COLO668 (cell line): Measurements from ENCODE around the gene TRAPPC3L.

ENCODE experiments used
- DNase-seq: peaks from one replicate; lab custom pipeline; 2025; ENCODE audit not compliant: unreplicated experiment; lab: John Stamatoyannopoulos, UW

The TRAPPC3L gene

DNA sequence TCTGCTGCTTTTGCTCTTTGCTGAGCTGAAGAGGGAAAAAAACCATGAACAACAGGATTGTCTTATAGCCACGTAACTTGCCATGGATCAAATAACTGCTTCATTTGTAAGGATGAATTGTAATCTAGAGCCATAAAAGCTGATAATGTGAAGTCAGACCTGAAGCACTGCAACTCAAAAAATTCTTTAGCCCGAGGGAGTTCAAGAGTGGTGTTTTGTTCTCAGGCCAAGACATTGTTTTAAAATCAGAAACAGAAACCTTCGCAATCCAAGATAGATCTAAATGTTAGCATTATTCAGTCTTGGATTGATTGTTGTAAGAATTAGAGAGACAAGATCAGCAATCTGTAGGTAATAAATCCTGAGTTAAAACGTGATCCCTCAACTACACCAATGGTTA is at the start of gene TRAPPC3L:
Gene TRAPPC3L (minus strand): TSS at position 34 of the 400 bp plus-strand sequence. CDS start 170 bp downstream, outside the sequence.
- DNase-seq, result no peak

DNA sequence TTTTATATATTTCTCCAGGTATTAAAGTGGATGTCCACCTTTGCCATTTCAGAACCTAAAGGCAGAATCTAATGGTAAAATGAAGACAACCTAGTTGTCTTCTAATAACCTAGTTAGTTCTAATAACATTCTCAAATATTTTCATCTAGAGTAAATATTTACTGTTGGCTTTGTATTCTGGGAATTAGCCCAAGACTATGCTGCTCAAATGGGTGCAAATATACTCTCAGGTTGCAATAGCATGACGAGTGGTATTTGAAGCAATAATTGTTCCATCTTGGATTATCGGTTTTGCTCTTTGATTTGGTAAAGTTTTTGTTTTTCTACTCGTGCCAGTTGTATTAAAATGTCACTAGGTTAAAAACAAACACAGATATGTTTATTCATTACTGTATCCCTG is 49.8 kb upstream of the TRAPPC3L start:
- DNase-seq, result no peak

DNA sequence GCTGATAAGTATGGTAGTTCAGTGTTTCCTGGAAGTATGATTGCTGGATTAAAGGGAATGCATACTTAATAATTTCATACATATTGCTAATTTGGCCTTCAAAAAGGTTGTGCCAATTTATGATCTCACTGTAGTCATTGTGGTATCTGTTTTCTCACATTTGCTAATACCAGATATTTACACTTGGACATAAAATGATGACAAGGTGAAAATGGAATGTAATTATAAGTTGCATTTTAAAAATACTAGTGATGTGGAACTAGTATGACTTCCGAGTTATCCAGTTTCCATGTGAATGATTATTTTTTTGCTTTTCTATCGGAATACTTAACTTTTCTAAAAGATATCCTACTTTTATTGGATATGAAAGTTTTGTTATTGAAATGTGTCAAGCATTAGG is 41.3 kb upstream of the TRAPPC3L start:
- no peak for DNase-seq

DNA sequence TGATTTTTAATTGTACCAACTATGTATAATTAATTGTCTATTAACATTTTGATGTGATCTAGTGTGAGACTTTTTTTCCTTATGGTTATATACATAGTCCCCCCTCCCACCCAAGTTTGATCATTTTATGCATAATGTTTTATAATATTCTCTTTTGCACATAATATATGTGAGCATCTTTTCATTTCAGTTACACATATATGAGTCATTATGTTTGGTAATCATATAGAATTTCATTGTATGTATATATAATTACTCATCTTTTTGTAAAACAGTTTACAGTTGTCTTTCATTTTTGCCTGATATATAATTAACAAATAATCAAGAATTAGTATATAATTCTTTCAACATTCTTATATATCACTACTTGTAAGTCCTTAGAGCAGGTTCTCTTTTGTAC is 40.8 kb upstream of the TRAPPC3L start:
- DNase-seq, result no peak

DNA sequence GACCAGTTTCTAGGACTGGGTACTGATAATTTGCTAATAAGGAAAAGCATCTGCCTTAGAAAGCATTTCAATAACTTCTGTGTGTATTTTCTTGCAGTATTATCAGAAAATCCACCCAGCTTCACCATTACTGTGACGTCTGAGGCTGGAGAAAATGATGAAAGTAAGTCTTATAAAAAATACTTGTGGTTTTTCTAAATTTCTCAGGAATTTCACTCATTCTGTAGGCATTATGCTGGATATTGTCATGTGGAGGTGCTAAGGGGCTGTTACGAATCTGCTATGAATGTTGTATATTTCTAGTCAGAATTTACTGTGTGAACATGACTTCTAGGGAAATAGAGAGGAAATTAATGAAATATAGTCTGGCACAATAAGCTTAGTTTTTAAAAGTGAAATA is 34.7 kb upstream of the TRAPPC3L start:
- DNase-seq, result no peak

DNA sequence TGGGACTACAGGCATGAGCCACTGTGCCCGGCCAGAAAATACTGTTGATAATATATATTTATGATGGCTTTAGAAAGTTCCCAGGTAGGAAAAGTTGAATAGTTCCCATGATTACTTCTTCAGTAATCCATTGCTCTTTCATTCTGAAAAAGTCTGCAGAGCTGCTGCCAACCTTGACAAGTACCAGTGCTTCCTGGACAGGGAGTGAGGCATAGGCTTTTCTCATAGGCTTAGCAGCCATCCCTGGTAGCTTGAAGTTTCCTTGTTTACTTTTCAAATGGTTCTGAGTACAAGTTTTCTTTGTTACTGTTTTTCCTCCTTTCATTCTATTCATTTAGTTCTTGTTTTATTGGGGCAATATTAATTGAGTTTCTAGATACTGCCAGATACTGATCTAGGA is 33.7 kb upstream of the TRAPPC3L start:
- no peak for DNase-seq

DNA sequence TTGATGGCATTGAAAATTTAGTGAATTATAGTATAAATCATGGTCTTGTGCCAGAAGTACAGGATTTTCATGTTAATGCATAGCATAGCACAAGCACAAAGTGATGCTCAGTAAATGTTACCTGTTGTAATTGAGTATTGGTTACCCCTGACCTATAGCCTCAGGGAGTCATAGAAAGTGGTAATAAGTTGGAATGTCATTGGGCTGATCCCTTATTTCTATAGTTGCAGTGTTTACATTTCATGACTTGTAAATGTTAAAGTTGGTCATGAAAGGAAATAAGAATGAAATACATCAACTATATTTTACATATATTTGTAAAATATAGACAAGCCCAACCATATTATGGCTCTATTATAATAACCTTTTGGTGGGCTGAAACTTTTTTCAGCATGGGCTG is 32.9 kb upstream of the TRAPPC3L start:
- no peak for DNase-seq

DNA sequence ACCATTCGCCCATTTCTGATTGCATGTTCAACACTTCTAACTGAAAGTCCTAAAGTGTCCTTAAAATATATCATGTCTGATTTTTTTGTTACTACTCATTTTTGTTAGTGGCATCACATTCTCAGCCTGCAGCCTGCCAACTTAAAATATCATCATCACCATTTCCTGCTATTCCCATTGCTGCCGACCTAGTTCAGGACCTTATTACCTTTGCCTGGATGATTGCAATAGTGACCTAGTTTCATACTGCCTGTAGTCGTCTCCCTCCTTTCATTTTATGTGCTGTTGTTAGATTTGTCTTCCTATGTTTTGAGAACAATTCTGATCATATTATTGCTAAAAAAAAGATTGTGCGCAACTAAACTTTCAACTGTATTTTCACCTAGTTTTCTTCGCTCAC is 32.0 kb upstream of the TRAPPC3L start:
- DNase-seq, result no peak

DNA sequence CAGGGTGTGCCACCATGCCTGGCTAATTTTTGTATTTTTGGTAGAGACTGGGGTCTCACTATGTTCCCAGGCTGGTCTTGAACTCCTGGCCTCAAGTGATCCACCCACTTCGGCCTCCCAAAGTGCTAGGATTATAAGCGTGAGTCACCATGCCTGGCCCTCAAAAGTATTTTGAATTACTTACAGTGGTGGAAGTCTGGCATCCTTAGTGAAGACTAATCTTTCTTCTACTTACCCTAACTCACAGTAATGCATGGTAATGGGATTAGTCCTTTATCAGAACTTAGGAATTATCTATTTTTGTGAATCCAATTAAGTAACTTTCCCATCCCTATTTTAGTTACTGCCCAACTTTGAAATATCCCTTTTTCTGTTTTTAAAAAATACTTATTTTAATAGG is 29.7 kb upstream of the TRAPPC3L start:
- no peak for DNase-seq

DNA sequence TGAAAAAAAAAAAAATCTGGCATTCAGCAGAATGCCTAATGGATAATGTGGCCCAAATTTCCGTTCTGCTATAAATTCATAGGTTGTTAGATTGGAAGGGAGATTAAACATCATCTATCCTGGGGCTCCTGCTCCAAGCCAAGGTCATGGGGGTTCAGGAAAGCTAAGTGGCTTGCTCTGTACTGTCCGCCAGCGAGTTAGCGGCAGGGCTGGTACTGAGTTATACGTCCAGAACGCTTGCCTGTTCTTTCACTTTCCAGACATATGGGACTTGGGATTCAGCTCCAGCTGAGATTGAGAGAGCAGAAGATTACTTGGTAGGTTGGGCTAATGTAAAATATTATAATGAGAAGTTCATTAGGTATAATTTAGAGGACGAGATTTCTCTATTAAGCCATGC is 26.7 kb upstream of the TRAPPC3L start:
- peak; percentile 18 for DNase-seq

DNA sequence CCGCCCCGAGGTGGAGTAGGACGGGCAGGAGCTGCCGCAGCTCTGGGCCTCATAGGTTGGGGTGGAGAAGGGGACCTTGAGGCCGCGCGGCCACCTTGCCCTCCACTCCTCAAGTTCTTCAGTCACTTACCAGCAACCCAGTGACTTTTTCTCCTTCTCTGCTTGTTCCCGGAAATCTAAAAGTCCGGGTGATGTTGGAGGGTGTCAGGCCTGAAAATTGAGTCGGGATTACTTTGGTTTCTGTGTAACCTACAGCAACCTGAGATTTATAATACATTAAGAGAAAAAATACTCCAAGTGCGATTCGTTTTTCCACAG is 26.2 kb upstream of the TRAPPC3L start:
- no peak for DNase-seq

DNA sequence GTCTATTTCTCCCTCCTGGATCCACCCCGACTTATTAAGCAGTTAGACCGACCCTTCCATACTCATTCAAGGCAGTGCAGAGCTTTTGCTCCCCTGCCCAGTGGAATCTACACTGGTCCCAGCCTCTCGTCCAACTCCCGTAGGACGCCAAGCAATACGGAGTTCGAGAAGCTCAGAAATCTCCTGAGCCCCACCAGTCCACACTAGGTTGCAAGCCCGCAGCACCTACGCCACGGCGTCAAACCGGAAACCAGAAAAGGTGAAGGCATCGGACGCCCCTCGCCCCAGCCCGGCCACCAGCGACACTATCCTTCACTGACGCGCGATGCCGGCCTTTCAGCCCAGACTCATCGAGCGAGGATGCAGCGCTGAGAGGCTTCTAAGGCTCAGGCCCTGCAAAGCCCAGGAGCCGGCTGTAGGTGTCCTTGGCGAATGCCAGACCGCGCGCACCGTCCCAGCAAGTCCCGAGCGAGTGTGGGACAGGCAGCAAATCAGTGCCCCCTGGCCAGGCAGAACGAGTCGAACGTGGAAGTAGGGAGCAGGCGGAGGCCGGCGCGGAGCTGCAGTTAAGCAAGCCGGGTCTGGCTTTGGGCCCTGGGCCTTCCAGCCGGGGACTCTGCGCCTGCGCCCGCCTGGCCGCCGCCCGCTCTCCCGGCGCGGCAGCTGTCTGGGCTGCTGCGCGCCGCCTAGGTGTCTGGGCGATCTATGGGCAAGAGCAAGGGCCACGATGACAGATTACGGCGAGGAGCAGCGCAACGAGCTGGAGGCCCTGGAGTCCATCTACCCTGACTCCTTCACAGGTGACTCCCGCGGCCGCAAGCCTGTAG is 25.6 kb upstream of the TRAPPC3L start, which contains the start of gene RWDD1:
Gene RWDD1 (plus strand): TSS at position 649 of the 827 bp plus-strand sequence. CDS start 79 bp downstream, at position 728.
- peak; percentile 95 for DNase-seq

DNA sequence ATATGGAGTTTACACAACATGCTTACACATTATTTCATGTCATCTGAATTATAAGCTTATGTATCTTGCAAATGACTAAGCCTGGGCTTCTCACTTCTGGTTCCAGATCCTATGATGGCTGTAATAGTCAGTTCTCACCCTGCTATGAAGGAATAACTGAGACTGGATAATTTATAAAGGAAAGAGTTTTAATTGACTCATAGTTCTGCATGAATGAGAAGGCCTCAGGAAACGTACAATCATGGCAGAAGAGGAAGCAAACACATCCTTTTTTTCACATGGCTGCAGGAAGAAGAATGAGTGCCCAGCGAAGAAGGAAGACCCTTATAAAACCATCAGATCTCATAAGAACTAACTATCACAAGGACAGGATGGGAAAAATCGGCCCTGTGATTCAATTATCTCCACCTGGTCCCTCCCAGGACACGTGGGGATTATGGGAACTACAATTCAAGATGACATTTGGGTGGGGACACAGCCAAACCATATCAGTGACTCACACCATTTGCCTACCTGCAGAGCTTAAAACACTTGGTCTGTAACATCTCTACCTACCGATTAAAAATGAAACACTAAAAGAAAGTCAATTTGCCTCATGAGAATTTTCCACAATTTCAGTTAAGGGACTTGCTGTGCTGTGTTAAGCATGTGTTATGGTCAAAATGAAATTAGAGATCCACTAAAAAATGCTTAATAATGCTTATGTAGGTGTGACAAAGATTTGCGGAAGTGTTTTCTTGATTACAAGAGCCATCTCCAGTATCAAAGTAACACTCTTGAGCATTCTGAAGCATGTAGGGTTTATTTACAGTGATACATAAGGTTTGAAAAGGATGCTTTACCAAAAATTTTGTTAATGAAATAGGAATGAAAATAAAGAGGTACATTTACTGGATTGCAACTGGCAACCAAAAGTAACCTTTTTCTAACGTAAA is 23.6 kb upstream of the TRAPPC3L start:
- DNase-seq, result no peak

DNA sequence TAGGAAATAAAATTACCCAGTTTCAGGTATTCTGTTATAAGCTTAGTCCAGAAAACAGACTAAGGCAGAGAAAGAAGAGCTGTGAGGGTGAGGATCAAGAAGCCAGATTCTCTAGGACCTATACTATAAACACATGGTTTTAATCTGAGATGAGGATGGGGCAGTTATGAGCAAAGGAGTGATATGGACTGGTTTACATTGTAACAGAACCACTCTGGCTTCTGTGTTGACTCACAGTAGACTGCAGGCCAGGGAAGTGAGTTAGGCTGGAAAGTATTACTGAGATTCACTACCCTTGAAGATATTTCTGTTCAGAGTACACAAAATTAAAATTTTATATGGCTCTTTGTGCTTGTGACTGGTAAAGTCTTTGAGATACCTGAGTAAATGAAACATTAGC is 22.6 kb upstream of the TRAPPC3L start:
- no peak for DNase-seq

DNA sequence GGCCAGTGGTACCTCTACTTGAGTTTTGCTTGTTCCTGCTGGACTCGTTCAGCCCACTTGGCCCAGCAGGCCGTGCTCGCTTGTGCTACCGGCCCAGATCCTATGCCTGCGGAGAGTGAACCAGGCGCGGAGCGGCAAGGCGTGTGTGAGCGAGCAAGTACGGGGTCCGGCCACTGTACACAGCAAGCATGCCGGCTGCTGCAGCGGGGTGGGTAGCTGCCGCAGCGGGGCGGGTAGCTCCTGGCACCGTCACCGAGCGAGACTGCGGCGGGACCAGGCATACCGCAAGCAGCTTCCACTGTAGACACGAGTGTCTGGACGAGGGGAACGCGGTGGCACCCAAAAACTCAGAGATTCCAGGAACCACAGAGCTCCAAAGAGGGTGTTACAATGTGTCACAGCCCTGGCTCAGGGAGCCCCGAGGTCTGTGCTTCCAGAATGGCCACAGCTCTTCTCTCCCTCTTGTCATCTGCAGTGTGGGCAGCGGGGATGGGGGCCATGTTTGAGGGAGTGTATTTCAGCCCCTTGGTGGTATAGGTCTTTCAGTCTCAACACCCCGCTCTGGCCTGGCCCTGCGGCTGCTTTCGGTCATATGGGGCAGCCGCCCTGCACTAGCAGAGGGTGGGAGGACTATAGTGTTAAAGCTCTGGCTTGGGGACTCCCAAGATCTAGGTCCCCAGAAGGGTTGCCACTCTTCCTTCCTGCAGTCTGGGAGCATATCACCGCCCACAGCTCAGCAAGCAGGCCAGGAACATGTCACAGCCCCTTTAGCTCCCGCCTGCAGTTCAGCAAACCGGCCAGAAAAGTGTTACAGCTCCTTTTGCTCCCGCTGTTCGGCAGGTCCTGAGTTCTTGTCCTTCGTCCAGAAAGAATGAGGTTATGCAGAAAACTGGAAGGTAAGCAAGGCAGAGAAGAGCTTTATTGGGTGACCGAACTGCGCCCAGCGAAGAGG is 19.7 kb upstream of the TRAPPC3L start:
- DNase-seq, result no peak

DNA sequence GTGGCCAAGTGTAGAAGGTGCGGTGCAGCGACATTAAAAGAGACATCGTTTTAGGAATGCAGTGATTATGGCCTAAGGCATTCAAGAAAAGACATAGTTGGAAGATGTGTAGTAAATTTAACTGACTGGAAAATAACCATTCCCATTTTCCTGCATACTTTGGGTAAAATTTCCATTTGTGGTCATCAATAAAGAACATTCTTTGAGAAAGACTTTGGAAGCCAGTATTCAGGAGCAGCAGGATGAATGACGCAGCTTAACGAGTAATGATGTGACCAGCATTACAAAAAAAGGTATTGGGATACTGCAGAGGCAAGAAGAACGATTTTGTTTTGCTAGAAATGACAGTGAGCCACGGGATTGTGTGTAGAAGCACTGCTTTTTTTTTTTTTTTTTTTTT is 18.8 kb upstream of the TRAPPC3L start:
- no peak for DNase-seq

DNA sequence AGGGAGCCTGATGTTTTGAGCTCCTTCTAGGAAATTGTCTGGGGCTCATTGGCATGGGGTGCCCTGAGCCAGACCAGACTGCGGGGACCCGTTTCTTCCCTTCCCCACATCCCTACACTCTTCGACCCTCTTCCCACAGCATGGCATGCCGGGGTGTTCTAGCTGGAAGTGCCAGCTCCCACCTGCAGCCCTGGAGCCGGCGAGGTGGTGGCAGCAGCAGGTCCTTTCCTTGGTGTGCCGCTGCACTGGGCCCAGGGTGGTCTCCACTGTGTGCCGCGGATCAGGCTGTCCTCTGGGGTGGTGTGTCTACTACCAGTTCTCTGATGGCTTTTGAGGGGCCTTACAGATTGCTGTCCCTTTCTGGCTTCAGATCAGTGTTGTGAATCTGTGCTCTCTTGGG is 18.3 kb upstream of the TRAPPC3L start:
- DNase-seq, result no peak

DNA sequence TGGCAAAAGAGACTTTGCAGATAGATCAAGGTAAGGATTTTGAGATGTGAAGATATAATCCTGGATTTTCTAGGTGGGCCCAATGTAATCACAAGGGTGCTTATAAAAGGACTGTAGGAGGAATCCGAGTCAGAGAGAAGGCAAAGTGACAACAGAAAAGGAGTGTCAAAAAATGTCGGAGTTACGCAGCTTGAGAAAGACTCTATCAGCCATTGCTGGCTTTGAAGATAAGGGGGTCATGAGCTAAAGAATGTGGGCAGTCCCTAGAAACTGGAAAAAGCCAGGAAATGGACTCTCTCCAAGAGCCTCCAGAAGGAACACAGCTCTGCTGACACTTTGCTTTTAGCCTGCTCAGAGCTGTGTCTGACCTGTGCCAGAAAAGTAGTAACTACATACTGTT is 17.1 kb upstream of the TRAPPC3L start:
- no peak for DNase-seq

DNA sequence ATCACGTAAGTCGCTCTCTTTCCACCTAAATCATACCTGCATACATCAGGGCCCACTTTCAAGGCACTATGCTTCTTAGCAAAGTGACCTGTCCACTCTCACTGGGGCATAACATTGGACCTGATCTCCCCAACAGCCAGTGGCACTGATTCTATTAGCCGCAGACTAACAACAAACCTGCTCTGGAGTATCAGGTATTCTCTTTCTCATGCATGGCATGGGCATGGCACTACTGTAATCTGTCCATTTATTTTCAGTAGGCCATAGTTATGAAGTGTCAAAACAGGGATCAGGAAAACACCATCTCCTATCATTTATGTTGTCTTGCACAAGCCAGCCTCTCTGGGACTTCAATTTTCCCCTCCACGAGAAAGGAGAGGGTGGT is 16.5 kb upstream of the TRAPPC3L start:
- no peak for DNase-seq

DNA sequence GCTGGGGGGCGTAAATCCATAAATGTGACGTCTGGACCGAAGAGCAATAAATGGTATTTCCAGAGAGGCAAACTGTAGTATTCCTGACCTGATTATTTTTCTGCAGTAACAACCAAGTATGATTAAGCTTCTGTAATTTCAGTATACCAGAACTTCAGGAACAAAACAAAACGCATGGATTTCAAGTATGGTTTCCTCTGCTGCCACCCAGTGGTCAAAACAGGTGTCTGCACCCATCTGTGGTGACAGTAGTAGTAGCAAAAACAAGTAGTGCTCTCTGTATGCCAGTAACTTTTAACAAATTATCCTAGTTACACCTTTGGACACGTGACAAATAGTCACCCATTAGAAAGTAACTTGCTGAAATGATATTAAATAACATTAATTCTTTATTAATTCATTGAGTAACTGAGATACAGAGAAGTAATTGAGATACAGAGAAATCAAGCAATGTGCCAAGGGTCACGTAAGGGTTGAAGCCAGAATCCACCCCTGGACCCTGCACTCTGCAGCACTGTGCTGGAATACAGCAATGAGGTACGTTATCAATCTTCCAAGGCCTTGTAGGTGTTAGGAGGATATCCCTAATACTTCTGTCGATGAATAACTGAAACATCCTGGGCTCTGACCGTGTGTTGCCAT is 16.0 kb upstream of the TRAPPC3L start:
- peak; percentile 40 for DNase-seq

DNA sequence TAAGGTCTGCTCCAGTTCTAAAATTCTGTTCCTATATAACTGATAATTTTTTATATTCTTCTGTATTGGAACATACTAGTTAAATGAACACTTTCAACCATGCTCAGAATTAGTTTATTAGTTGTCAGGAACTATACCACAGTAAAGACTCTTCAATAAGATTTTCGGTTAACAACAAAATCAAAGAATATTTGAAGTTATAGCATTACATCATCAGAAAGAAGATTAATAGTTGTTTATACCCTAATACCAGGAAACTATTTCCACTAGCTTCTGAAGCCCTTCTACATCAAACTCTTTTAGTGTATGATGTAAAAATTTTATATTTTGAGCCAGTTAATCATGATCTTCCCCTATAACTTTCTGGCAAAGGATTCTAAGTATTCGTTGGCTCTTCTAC is 14.6 kb upstream of the TRAPPC3L start:
- DNase-seq, result no peak
